GM19328 (cell line): ENCODE measurements around the gene TMEM131L.
"Not testable (repeated sequence)": the region's sequence is repeated elsewhere in the genome, so short reads cannot be mapped to it uniquely, and the experiment has no call there.

ENCODE experiments used
- ATAC-seq: cut with Tn5 transposase; IDR thresholded peaks from one replicate; pipeline ENCODE4 v1.9.1; 2021; ENCODE audit warnings: mild to moderate bottlenecking, moderate library complexity; ENCODE audit not compliant: unreplicated experiment

The TMEM131L gene

GRCh38 chr4:153448003-153448731, 18.0 kb upstream of the TMEM131L start:
- no peak for ATAC-seq

GRCh38 chr4:153449338-153449737, 16.8 kb upstream of the TMEM131L start:
- no peak for ATAC-seq

- ATAC-seq, result no peak
Measured at GRCh38 chr4:153450544-153450917, 15.6 kb upstream of the TMEM131L start.

GRCh38 chr4:153451145-153451544, 15.0 kb upstream of the TMEM131L start:
- ATAC-seq, result not testable (repeated sequence)

GRCh38 chr4:153451911-153452657, 14.1 kb upstream of the TMEM131L start:
- no peak for ATAC-seq

- no peak for ATAC-seq
Measured at GRCh38 chr4:153452658-153453378, 13.3 kb upstream of the TMEM131L start.

- ATAC-seq, result no peak
Measured at GRCh38 chr4:153453402-153453801, 12.8 kb upstream of the TMEM131L start.

GRCh38 chr4:153458969-153459368, 7.2 kb upstream of the TMEM131L start:
- ATAC-seq, result no peak

- ATAC-seq, result not testable (repeated sequence)
Measured at GRCh38 chr4:153461549-153461948, 4.6 kb upstream of the TMEM131L start.

- no peak for ATAC-seq
Measured at GRCh38 chr4:153464068-153464467, 2.1 kb upstream of the TMEM131L start.

- ATAC-seq, result no peak
Measured at GRCh38 chr4:153465140-153465539, 1.0 kb upstream of the TMEM131L start.

GRCh38 chr4:153465615-153466080, 512 bp upstream of the TMEM131L start:
- ATAC-seq, result peak; percentile 12

GRCh38 chr4:153466949-153467896, 1.1 kb downstream of the TMEM131L start:
- peak; percentile 54 for ATAC-seq

- ATAC-seq, result no peak
Measured at GRCh38 chr4:153467897-153468262, 1.7 kb downstream of the TMEM131L start.

- no peak for ATAC-seq
Measured at GRCh38 chr4:153468587-153468986, 2.4 kb downstream of the TMEM131L start.

- no peak for ATAC-seq
Measured at GRCh38 chr4:153469031-153469430, 2.9 kb downstream of the TMEM131L start.

GRCh38 chr4:153471071-153471697, 5.0 kb downstream of the TMEM131L start:
- ATAC-seq, result not testable (repeated sequence)

GRCh38 chr4:153471698-153472093, 5.5 kb downstream of the TMEM131L start:
- ATAC-seq, result no peak

- peak; percentile 29 for ATAC-seq
Measured at GRCh38 chr4:153472122-153473037, 6.2 kb downstream of the TMEM131L start.
